Stomach (tissue), 4 donors: ENCODE results near the gene TAB2.

Experiments used
- POLR2A ChIP-seq, 4 donors: fragments of 450-650 bp; IDR thresholded peaks; one replicate each; pipeline ENCODE4 v1.6.1; 2016; ENCODE audit warnings: antibody characterized with exemption in 4 of 4, control low read depth in 2 of 4, mild to moderate bottlenecking in 1 of 4, moderate library complexity in 1 of 4
- POLR2AphosphoS5 ChIP-seq, 3 donors: sonication (generic); formaldehyde crosslinking; IDR thresholded peaks; one replicate each; pipeline ENCODE4 v1.6.1; 2016; ENCODE audit warnings: antibody characterized with exemption in 3 of 3
- TF ChIP-seq, protein P1 (sequence below), 7 experiments: fragments of 450-650 bp in 4 of 7; fragments of 200-600 bp in 3 of 7; sonication (generic) in 3 of 7; IDR thresholded peaks; one replicate each; pipeline ENCODE4 v1.5.1; 2016 to 2019; ENCODE audit warnings: antibody characterized with exemption in 7 of 7, control low read depth in 2 of 7, mild to moderate bottlenecking in 1 of 7

DNA sequence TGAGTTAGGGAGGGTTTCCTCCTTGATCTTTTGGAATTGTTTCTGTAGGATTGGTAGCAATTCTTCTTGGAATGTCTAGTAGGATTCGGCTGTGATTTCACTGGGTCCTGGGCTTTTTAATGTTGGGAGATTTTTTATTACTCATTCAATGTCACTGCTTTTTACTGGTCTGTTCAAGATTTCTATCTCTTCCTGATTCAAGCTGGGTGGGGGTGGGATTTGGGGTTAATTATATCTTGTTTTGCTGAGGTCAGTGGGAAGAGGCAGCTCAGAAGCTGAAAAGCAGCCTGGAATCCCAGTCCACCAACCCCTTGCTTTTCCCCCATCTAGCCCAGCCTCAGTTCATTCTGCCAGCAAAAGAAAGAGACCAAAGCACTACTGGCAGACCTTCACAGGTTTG is 122.1 kb downstream of the TAB2 start:
- TF ChIP-seq POLR2A (IDR thresholded peaks at IDR 0.05) (no peak), POLR2AphosphoS5 (IDR thresholded peaks at IDR 0.05) (no peak)
- TF ChIP-seq, protein P1, sequence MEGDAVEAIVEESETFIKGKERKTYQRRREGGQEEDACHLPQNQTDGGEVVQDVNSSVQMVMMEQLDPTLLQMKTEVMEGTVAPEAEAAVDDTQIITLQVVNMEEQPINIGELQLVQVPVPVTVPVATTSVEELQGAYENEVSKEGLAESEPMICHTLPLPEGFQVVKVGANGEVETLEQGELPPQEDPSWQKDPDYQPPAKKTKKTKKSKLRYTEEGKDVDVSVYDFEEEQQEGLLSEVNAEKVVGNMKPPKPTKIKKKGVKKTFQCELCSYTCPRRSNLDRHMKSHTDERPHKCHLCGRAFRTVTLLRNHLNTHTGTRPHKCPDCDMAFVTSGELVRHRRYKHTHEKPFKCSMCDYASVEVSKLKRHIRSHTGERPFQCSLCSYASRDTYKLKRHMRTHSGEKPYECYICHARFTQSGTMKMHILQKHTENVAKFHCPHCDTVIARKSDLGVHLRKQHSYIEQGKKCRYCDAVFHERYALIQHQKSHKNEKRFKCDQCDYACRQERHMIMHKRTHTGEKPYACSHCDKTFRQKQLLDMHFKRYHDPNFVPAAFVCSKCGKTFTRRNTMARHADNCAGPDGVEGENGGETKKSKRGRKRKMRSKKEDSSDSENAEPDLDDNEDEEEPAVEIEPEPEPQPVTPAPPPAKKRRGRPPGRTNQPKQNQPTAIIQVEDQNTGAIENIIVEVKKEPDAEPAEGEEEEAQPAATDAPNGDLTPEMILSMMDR (IDR thresholded peaks at IDR 0.05), result no peak
